Hindlimb muscle (tissue), 1 donor: Measurements from ENCODE around the gene YBX2. TPM values are rescaled to one million over a fixed set of nuclear protein-coding genes. Genes with fewer than 3 reads are reported as not detected.

ENCODE experiments used
- DNase-seq: peaks from one replicate; pipeline ENCODE4 v3.0.0-alpha.2; 2013
- polyA plus RNA-seq: library from polyadenylated mRNA; unstranded; fragments of 120-200 nt; gene quantifications from one replicate; pipeline ENCODE4 v1.2.1, GENCODE V29; 2013; ENCODE audit not compliant: insufficient read length

The YBX2 gene
- polyA plus RNA-seq, 1 donor, result 3.6 TPM

- DNase-seq, result no peak
These were observed 1.1 kb upstream of the YBX2 start for GRCh38 chr17:7295230-7296180.

- DNase-seq, result no peak
These were observed 424 bp downstream of the YBX2 start for GRCh38 chr17:7293816-7294613.

DNA sequence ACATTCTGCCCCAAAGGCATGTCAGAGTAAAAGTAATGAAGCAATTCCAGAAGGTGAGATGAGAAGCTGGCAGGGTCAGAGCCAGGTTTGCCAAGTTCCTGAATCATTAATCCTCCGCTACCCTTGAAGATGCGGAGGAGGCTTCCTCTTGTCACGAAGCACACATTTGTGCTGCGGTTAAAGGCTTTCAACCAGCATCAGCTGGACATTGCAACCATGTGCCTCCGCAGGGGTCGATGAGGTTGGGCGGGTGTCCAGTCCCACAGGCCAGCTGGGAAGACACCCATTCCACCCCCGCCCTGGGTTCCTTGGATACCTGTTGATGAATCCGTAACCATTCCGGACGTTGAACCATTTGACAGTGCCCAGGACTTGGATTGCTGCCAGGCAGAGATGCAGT is 1.3 kb downstream of the YBX2 start:
- no peak for DNase-seq

- no peak for DNase-seq
These were observed 1.7 kb downstream of the YBX2 start for GRCh38 chr17:7292729-7293128.

GRCh38 chr17:7292194-7292593 is 2.2 kb downstream of the YBX2 start:
- DNase-seq, result no peak

- DNase-seq, result no peak
These were observed 3.8 kb downstream of the YBX2 start for GRCh38 chr17:7290685-7291084.

GRCh38 chr17:7290166-7290565 is 4.3 kb downstream of the YBX2 start:
- DNase-seq, result no peak

GRCh38 chr17:7289256-7290032 is 5.0 kb downstream of the YBX2 start:
- no peak for DNase-seq

- no peak for DNase-seq
These were observed 8.8 kb downstream of the YBX2 start for GRCh38 chr17:7285679-7286078.

DNA sequence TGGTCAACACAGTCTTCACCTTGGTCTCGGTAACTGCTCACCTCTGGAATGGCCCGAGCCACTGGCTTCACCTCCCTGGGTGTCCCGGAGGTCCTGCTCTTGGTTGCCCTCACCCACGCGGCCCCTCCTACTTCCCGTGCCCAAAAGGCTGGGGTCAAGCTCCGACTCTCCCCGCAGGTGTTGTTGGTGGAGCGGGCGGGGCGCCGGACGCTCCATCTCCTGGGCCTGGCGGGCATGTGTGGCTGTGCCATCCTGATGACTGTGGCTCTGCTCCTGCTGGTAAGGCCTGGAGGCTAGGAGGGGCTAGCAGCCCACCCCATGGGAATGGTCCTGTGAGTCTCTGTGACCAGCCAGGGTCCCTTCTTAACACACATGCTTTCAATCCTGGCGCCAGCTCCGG is 9.5 kb downstream of the YBX2 start:
- no peak for DNase-seq

DNA sequence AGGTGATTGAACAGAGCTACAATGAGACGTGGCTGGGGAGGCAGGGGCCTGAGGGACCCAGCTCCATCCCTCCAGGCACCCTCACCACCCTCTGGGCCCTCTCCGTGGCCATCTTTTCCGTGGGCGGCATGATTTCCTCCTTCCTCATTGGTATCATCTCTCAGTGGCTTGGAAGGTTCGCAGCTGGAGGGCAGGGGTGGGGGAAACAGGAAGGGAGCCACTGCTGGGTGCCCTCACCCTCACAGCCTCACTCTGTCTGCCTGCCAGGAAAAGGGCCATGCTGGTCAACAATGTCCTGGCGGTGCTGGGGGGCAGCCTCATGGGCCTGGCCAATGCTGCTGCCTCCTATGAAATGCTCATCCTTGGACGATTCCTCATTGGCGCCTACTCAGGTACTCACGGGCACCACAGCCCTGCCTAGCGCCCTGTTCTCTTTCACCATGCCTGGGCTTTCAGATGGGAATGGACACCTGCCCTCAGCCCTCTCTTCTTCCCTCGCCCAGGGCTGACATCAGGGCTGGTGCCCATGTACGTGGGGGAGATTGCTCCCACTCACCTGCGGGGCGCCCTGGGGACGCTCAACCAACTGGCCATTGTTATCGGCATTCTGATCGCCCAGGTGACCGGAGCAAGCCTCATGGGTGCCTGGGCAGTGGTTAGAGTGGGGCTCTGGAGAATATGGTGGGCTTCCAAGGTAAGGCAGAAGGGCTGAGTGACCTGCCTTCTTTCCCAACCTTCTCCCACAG is 10.8 kb downstream of the YBX2 start:
- no peak for DNase-seq

GRCh38 chr17:7282752-7283321 is 11.6 kb downstream of the YBX2 start:
- DNase-seq, result no peak

DNA sequence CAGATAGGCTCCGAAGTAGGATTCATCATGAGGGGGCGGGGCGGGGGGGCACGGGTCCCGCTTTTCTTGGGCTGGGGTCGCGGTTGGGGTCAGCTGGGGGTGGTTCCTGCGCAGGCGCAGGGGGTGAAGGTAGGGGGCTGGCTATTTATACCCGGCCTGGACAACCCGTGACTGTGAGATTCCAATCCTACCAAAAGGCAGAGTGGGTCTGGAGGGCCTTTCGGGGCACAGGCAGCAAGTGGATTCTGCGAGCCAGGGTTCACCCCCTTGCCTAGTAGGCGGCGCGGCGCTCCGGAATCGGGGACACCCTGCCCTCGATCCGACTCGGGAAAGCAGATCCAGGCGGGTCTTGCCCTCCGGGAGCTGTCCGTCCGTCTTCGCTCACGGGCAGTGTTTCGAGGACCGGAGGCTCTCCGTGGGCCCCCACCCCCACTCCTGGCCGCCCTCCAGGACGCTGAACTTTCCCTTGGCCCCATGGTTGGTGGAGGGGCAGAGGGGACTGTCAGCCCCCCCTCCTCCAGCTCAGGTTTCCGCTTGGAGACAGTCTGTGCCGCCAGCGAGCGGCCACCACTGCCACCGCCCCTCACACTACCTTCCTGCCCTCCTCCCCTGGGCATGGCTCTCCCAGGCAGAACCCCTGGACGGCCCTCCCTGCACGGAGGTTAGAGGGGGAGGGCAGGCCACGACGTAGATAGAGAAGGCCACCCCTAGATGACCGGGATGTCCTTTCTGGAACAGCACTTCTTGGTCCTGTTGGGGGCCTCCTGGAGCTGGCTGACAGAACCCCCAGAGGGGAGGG is 12.3 kb downstream of the YBX2 start:
- DNase-seq, result peak; percentile 34

DNA sequence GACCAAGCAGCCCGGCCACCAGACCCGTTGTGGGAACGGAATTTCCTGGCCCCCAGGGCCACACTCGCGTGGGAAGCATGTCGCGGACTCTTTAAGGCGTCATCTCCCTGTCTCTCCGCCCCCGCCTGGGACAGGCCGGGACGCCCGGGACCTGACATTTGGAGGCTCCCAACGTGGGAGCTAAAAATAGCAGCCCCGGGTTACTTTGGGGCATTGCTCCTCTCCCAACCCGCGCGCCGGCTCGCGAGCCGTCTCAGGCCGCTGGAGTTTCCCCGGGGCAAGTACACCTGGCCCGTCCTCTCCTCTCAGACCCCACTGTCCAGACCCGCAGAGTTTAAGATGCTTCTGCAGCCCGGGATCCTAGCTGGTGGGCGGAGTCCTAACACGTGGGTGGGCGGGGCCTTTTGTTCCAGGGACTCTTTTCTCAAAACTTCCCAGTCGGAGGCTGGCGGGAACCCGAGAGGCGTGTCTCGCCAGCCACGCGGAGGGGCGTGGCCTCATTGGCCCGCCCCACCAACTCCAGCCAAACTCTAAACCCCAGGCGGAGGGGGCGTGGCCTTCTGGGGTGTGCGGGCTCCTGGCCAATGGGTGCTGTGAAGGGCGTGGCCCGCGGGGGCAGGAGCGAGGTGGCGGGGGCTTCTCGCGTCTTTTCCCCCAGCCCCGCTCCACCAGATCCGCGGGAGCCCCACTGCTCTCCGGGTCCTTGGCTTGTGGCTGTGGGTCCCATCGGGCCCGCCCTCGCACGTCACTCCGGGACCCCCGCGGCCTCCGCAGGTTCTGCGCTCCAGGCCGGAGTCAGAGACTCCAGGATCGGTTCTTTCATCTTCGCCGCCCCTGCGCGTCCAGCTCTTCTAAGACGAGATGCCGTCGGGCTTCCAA is 13.1 kb downstream of the YBX2 start, which contains the start of gene SLC2A4:
TSS of gene SLC2A4 (plus strand) at position 645 of the 879 bp plus-strand sequence. CDS start at position 862, 217 bp downstream.
- peak; percentile 87 for DNase-seq

GRCh38 chr17:7280519-7281073 is 13.8 kb downstream of the YBX2 start:
- DNase-seq, result peak; percentile 81

DNA sequence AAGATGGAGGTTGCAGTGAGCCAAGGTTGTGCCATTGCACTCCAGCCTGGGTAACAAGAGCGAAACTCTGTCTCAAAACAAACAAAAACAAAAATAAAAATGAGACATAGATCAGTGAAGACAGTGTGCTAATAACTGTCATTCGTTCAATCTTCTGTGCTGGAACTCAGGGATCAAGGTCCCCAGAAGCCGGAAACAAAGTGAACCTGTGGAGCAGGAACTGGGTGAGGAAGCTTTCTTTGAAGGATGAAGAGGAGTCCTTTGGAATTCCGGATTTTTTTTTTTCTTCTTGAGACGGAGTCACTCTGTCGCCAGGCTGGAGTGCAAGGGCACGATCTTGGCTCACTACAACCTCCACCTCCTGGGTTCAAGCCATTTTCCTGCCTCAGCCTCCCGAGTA is 15.0 kb downstream of the YBX2 start:
- no peak for DNase-seq

- no peak for DNase-seq
These were observed 27.7 kb downstream of the YBX2 start for GRCh38 chr17:7266784-7267183.

DNA sequence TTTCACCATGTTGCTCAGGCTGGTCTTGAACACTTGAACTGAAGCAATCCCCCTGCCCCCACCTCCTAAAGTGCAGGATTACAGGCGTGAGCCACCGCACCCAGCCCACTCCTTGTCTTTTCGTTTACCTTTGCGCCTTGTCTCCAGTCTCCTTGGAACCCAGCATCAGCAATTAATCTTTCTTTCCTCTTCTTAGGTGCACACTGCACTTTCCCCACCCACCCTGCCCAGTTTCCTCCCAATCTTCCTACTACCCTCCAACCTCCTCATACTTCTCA is 30.7 kb downstream of the YBX2 start:
- DNase-seq, result no peak
